ENCODE measurements around the gene LCE1E. TPM values are rescaled to one million over a fixed set of nuclear protein-coding genes. Genes with fewer than 3 reads are reported as not detected.

LCE1E gene, protein sequence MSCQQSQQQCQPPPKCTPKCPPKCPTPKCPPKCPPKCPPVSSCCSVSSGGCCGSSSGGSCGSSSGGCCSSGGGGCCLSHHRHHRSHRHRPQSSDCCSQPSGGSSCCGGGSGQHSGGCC
- total RNA-seq = not detected

DNA sequence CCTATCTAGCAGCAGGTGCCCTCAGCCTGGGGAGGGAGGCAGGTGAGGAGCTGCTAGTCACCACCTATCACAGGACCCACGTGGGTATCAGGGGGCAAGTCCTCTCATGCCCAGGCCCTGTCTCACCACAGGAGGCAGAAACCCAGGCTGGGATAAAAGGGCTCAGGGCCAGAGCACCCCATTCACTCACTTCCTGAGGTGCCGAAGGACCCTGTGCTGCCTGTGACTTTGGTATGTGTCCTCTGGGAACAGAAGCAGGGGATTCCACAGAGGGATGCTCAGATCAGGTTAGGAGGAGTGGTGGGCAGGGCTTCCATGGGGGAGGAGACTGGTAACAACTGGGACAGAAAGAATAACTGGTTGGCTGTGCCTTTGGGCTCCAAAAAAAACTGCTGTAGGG, at the start of gene LCE1E:
Gene LCE1E, plus strand, starts transcription at position 181 of the 400 bp plus-strand sequence. CDS start 1,043 bp downstream, outside the sequence.
- no peaks in the 10 kb centered on the region for H3K9me3 Mint-ChIP-seq (ENCODE audit: low read depth)
- ChIA-PET CTCF (no interaction called here), POLR2A (no interaction called here)
- ATAC-seq (no peak), DNase-seq (no peak)
- no peaks in the 10 kb centered on the region for H3K36me3 Mint-ChIP-seq (ENCODE audit: low read depth)
- intact Hi-C loops (cut with DNase I, micrococcal nuclease) = loop anchor here in 1 of 2 experiments (2.0 kb wide), 1 partner anchor 15 kb away; no protein-coding TSS in a partner anchor
- no peak within 1 kb of the TSS for H3K27ac Mint-ChIP-seq
- peaks cover 22% of the 10 kb centered on the region for H3K27me3 Mint-ChIP-seq
- no peak within 1 kb of the TSS for H3K4me3 Mint-ChIP-seq
- no peaks in the 10 kb centered on the region for H3K4me1 Mint-ChIP-seq

DNA sequence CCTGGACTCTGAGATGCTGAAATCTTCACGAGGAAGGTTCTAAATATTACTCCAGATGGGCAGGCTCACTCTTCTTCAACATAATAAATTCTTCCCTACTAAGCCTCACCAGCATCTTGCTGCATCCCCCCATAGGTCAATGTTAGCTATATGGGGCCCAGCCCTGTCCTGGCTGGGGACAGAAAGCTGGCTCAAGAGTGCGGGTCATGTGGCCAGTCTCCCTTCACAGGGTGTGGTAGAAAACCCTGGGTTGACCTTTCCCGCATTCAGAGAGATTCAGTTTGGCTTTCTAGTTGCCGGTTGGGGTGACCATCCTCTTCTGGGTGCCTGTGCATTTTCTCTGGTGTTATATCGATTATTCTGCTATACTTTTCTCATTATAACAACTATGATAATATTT, 48.1 kb upstream of the LCE1E start:
- Mint-ChIP-seq H3K27ac (no peak overlapping the region), H3K36me3 (ENCODE audit: low read depth) (no peaks in the 10 kb centered on the region), H3K4me1 (no peaks in the 10 kb centered on the region), H3K4me3 (no peak overlapping the region), H3K27me3 (peaks cover 27% of the 10 kb centered on the region), H3K9me3 (ENCODE audit: low read depth) (no peaks in the 10 kb centered on the region)
- CTCF ChIA-PET = no interaction called here
- DNase-seq (no peak), ATAC-seq (no peak)
- POLR2A ChIA-PET = no interaction called here
- intact Hi-C loops (cut with DNase I, micrococcal nuclease) = no loop called here

DNA sequence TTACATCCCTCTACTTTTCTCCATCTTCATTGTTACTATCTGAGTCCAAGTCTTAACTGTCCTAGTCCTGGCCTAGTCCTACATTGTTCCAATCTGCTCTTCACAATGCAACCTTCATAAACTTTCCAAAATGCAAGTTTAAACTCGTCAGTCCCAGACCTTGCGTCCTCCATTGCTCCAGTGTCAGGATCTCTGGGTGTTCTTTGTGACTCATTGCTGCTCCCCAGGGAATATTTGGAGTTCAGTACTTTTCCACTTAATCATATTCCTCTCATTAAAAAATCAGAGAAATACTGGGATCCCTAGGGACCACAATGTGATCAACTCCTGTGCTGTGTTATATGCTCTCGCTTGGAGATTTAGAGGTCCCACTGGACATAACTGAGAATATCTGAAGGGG, 46.2 kb upstream of the LCE1E start:
- Mint-ChIP-seq H3K9me3 (ENCODE audit: low read depth) (no peaks in the 10 kb centered on the region), H3K27me3 (peaks cover 30% of the 10 kb centered on the region), H3K4me1 (no peaks in the 10 kb centered on the region), H3K4me3 (no peak overlapping the region), H3K36me3 (ENCODE audit: low read depth) (no peaks in the 10 kb centered on the region), H3K27ac (no peak overlapping the region)
- ATAC-seq (no peak), DNase-seq (no peak)
- ChIA-PET CTCF (no interaction called here), POLR2A (no interaction called here)
- intact Hi-C loops (cut with DNase I, micrococcal nuclease) = no loop called here

DNA sequence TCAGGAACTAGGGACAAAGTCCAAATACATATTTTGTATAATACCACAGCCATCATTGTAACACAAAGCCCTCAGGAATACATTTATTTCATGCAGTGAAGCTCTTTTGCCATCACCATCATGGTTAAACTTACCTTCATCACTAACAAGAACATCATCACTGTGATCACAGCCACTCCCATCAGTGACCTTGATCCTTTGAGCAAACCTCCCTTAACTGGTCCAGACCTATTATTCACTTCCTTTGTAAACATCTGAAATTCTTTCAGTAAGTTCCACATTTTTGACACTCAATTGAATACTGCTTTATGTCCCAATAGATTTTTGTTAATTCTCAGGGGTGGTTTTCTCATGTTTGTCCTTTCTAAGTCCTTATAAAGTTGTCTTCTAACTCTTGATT, 44.4 kb upstream of the LCE1E start:
- ChIA-PET POLR2A (no interaction called here), CTCF (interaction anchor here (0.6 kb wide), 1 partner anchor 213 kb away, joined by 4 read pairs; no protein-coding TSS in a partner anchor)
- DNase-seq = no peak
- Mint-ChIP-seq H3K27me3 (peaks cover 22% of the 10 kb centered on the region), H3K4me3 (no peak overlapping the region), H3K9me3 (ENCODE audit: low read depth) (no peaks in the 10 kb centered on the region), H3K27ac (no peak overlapping the region), H3K36me3 (ENCODE audit: low read depth) (no peaks in the 10 kb centered on the region), H3K4me1 (no peaks in the 10 kb centered on the region)
- no peak for ATAC-seq
- intact Hi-C loops (cut with DNase I, micrococcal nuclease) = no loop called here

DNA sequence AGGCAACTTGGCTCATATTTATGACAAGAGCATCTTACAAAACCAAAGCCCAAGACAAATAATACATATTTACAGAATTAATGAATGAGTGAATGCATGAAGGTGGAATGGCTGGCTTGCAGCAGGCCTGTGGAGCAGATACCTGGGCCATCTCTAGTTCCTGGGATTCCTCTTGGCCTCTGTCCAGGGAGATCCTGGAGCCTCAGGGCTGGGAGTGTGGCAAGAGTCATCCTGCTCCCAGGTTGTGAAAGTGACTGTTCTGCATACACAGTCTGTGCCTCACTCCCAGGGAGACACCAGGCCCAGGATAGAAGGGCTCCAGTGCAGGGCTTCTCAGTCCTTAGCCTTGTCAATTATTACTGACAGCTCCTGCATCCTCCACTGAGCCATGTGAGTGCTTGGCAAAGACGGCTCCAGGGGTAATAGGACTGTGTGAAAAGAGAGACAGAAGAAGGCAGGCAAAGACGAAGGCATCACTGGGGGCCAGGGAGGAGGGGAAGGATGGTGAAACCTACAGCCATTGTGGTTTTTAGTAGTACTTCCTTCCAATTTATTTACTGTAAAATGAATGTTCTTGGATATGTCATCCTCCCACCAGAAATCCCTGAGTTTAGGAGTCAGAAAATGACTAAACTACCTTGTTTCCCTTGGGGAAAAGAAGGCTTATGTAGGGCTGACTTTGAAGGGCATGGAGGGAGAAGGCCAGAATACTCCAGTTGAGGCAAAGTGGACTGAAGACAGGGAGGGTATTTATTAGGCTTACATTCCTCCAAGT, 42.5 kb upstream of the LCE1E start:
- no peaks in the 10 kb centered on the region for H3K4me1 Mint-ChIP-seq

DNA sequence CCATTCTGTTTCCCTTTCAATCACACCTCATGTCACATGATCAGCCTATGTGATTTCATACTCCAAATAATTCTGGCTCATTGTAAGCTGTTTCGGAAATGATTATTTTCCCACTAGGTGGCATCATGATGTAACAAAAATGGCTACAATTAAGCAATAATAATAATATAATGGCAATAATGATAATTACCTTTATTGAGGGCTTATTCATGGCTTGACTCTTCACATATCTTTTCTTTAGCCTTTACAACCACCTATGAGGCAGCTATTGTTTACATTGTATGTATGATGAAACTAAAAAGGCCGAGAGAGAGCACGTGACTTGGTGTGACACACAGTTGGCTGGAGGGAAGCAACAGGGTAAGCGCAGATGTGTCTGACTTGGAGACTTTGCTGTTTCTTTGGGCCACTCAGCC, 40.8 kb upstream of the LCE1E start:
- Mint-ChIP-seq H3K9me3 (ENCODE audit: low read depth) (no peaks in the 10 kb centered on the region), H3K27me3 (peaks cover 24% of the 10 kb centered on the region), H3K27ac (no peak overlapping the region), H3K36me3 (ENCODE audit: low read depth) (no peaks in the 10 kb centered on the region), H3K4me3 (no peak overlapping the region), H3K4me1 (no peaks in the 10 kb centered on the region)
- ChIA-PET POLR2A (no interaction called here), CTCF (no interaction called here)
- no peak for ATAC-seq
- intact Hi-C loops (cut with DNase I, micrococcal nuclease) = no loop called here
- DNase-seq = no peak

More for the DNA sequence above, 42.5 kb upstream of the LCE1E start:
- Mint-ChIP-seq H3K4me3 (no peak overlapping the region), H3K27ac (no peak overlapping the region), H3K27me3 (peaks cover 23% of the 10 kb centered on the region), H3K9me3 (ENCODE audit: low read depth) (no peaks in the 10 kb centered on the region), H3K36me3 (ENCODE audit: low read depth) (no peaks in the 10 kb centered on the region)
- ATAC-seq (no peak), DNase-seq (no peak)
- ChIA-PET POLR2A (no interaction called here), CTCF (interaction anchor here (0.6 to 0.7 kb wide), 4 partner anchors 100 to 370 kb away, joined by 3 to 7 read pairs (median 3); no protein-coding TSS in a partner anchor)
- intact Hi-C loops (cut with DNase I, micrococcal nuclease) = no loop called here

DNA sequence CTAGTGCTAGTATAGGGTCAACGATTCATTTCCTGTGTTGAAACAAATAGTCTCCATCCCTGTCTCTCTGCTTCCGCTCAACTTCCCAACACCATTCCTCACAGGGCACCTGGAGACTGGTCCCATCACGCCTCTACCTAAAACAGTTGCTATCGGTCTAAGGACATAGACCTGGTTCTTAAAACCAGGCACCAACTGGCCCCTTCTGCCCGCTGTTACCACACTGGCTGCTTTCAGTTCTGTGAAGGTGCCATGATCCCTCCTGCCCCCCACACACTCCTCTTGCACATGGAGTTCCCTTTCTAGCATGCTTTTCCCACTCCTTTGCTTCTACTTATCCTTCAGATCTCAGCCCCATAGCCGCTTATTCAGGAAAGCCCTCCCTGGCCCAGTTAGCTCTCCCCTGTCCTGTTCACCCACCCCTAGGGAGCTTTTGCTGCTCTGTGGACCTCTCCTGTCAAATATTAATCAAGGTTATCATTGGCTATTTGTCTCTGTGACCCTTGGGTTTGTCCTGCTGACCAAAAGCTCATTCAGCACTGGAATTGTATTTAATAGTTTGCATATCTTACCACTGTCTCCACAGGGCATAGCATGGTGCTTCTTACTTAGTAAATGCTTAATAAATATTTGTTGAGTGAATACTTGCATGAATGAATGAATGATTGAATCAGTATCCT, 40.2 kb upstream of the LCE1E start:
- no peak for DNase-seq
- Mint-ChIP-seq H3K9me3 (ENCODE audit: low read depth) (no peaks in the 10 kb centered on the region), H3K27ac (no peak overlapping the region), H3K4me3 (no peak overlapping the region), H3K27me3 (peaks cover 29% of the 10 kb centered on the region), H3K36me3 (ENCODE audit: low read depth) (no peaks in the 10 kb centered on the region), H3K4me1 (no peaks in the 10 kb centered on the region)
- CTCF ChIA-PET = no interaction called here
- intact Hi-C loops (cut with DNase I, micrococcal nuclease) = no loop called here
- POLR2A ChIA-PET = no interaction called here
- no peak for ATAC-seq

DNA sequence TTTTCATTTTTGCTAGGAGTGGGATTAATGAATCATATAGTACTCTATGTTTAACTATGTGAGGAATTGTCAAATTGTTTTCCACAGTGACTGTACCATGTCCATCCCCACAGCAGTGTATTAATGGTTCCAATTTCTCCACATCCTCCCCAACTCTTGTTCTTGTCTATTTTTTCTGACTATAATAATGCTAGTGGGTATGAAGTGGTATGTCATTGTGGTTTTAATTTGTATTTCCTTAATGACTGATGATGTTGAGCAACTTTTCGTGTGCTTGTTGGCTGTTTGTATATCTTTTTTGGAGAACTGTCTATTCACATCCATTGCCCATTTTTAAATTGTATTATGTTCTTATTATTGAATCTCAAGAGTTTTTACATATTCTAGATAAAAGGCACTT, 38.2 kb upstream of the LCE1E start:
- CTCF ChIA-PET = no interaction called here
- intact Hi-C loops (cut with DNase I, micrococcal nuclease) = no loop called here
- Mint-ChIP-seq H3K27me3 (peaks cover 37% of the 10 kb centered on the region), H3K9me3 (ENCODE audit: low read depth) (no peaks in the 10 kb centered on the region), H3K4me3 (no peak overlapping the region), H3K4me1 (peaks cover 2% of the 10 kb centered on the region), H3K36me3 (ENCODE audit: low read depth) (no peaks in the 10 kb centered on the region), H3K27ac (no peak overlapping the region)
- POLR2A ChIA-PET = no interaction called here
- no peak for ATAC-seq
- DNase-seq = no peak

DNA sequence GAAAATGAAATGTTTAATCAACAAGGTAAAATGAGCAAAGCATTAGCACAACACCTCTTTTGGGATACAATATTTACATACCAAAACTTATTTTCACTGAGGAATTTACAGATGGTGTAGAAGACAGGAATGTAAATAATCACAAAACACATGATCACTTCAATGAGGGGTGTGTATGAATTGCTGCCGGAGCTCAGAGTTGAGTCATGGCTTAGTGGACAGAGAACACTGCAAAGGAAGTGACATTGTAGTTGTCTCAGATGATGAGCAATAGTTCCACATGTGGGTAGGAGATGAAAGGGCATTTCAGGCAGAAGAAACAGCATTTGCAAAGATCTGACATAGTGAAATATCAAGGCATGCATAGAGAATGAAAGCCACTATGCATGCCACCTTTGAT, 33.8 kb upstream of the LCE1E start:
- H3K27ac Mint-ChIP-seq = no peak overlapping the region
- intact Hi-C loops (cut with DNase I, micrococcal nuclease) = no loop called here
- no peaks in the 10 kb centered on the region for H3K9me3 Mint-ChIP-seq (ENCODE audit: low read depth)
- peaks cover 40% of the 10 kb centered on the region for H3K27me3 Mint-ChIP-seq
- CTCF ChIA-PET = no interaction called here
- POLR2A ChIA-PET = no interaction called here
- H3K4me1 Mint-ChIP-seq = peaks cover 2% of the 10 kb centered on the region
- peak; percentile 69 for ATAC-seq
- H3K4me3 Mint-ChIP-seq = no peak overlapping the region
- no peak for DNase-seq
- H3K36me3 Mint-ChIP-seq (ENCODE audit: low read depth) = no peaks in the 10 kb centered on the region

DNA sequence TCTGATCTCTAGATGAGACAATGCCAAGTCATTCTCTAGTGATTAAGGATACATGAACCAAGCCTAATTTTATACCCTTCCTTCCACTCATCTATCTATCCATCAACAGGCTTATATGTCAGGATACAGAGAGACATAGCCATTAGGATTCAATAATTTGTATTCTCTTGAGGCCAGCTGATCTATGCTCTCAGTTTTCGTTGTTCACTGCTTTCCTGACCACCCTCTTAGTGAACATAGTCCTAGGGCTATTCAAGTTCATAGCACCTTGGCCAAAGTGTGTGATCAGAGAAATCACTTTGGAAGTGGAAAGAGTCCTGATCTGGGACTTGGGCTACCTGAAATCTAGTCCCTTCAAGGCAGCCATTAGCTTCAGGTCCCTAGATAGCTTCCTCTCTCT, 32.5 kb upstream of the LCE1E start:
- Mint-ChIP-seq H3K27ac (no peak overlapping the region), H3K4me3 (no peak overlapping the region), H3K4me1 (peaks cover 2% of the 10 kb centered on the region), H3K27me3 (peaks cover 34% of the 10 kb centered on the region), H3K9me3 (ENCODE audit: low read depth) (no peaks in the 10 kb centered on the region), H3K36me3 (ENCODE audit: low read depth) (no peaks in the 10 kb centered on the region)
- ChIA-PET POLR2A (no interaction called here), CTCF (interaction anchor here (0.7 to 1.7 kb wide), 2 partner anchors 13 to 18 kb away, joined by 3 to 4 read pairs; no protein-coding TSS in a partner anchor)
- intact Hi-C loops (cut with DNase I, micrococcal nuclease) = no loop called here
- DNase-seq (no peak), ATAC-seq (no peak)

DNA sequence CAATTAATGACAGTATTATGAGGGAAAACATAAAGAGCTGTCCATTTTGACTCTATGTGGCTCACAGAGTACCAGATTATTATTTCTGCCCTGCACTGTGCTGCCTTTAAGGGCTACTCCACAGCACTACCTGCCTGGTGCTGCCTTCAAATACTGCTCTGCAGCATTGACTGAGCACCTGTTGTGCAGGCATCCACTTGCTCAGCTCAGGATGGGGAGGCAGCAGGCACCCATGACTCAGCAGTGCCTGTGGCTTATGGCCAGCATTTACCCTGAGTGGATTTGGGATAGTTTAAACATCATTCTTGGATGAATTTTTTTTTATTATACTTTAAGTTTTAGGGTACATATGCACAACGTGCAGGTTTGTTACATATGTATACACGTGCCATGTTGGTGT, 29.2 kb upstream of the LCE1E start:
- DNase-seq = no peak
- H3K36me3 Mint-ChIP-seq (ENCODE audit: low read depth) = no peaks in the 10 kb centered on the region
- intact Hi-C loops (cut with DNase I, micrococcal nuclease) = no loop called here
- CTCF ChIA-PET = no interaction called here
- H3K4me3 Mint-ChIP-seq = no peak overlapping the region
- peaks cover 20% of the 10 kb centered on the region for H3K27me3 Mint-ChIP-seq
- ATAC-seq = no peak
- peaks cover 2% of the 10 kb centered on the region for H3K4me1 Mint-ChIP-seq
- H3K27ac Mint-ChIP-seq = no peak overlapping the region
- POLR2A ChIA-PET = no interaction called here
- no peaks in the 10 kb centered on the region for H3K9me3 Mint-ChIP-seq (ENCODE audit: low read depth)

DNA sequence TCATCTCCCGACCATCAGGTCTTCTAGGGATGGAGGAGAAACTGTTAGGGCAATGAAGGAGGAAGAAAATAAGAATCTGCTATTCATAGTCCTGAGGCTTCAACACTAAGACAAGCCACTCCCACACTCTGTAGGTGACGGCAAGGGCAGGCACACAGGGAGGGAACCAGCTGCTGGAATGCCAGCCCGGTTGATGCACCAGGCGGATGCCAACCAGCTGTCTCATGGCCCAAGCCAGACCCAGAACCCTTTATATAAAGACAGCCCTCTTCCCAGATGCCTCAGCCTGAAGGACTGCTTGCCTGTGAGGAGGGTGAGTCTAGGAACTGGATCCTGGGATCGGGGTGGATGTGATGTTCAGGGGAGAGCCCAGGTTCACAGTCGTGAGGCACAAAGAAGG, 28.3 kb upstream of the LCE1E start, which contains the start of gene KPRP:
Gene KPRP, plus strand, starts transcription at position 279 of the 400 bp plus-strand sequence. CDS start 1,564 bp downstream, outside the sequence.
- ChIA-PET CTCF (no interaction called here), POLR2A (no interaction called here)
- no peak for ATAC-seq
- Mint-ChIP-seq H3K9me3 (ENCODE audit: low read depth) (no peaks in the 10 kb centered on the region), H3K27me3 (peaks cover 15% of the 10 kb centered on the region), H3K4me1 (no peaks in the 10 kb centered on the region), H3K27ac (no peak within 1 kb of the TSS), H3K4me3 (no peak within 1 kb of the TSS), H3K36me3 (ENCODE audit: low read depth) (no peaks in the 10 kb centered on the region)
- DNase-seq = no peak
- intact Hi-C loops (cut with DNase I, micrococcal nuclease) = no loop called here

Measured in activated CD4-positive, alpha-beta T cell treated with anti-CD3 and anti-CD28 coated beads for 36 hours (primary cell).